Measurements from ENCODE around the gene SFMBT1. TPM values are rescaled to one million over a fixed set of nuclear protein-coding genes. Genes with fewer than 3 reads are reported as not detected.

The SFMBT1 gene
- total RNA-seq, 2 experiments from 2014 or later = 12.9 to 18.1 TPM

- POLR2A ChIA-PET = interaction anchor here (1.1 kb wide), 1 partner anchor 9 kb away, joined by 3 read pairs; no protein-coding TSS in a partner anchor
Observed at GRCh38 chr3:52967398-52967797, 78.5 kb downstream of the SFMBT1 start.

GRCh38 chr3:52962160-52962559 lies 83.7 kb downstream of the SFMBT1 start:
- POLR2A ChIA-PET = no interaction called here
- H3K9me2 ChIP-seq (ENCODE audit: insufficient read depth, low read length) = no peaks in the 10 kb centered on the region
- no peaks in the 10 kb centered on the region for H4K20me1 ChIP-seq (ENCODE audit: insufficient read depth, low read length)
- no peak overlapping the region for H2AFZ ChIP-seq (ENCODE audit: low read length)
- H3K79me2 ChIP-seq (ENCODE audit: insufficient read depth, low read depth, low read length) = no peaks in the 10 kb centered on the region
- BruUV-seq (replicated peaks) = no TSS peak
- H3K4me2 ChIP-seq (ENCODE audit: low read length) = no peak overlapping the region
- H3K9me3 ChIP-seq (ENCODE audit: low read length) = no peaks in the 10 kb centered on the region
- no peaks in the 10 kb centered on the region for H3K36me3 ChIP-seq (ENCODE audit: insufficient read depth, low read length)
- no peak for DNase-seq (ENCODE audit: low spot score)
- intact Hi-C loops (cut with micrococcal nuclease; ENCODE audit: unreplicated experiment) = no loop called here
- CTCF ChIA-PET (ENCODE audit: unreplicated experiment) = no interaction called here
- no peak overlapping the region for H3K4me3 ChIP-seq (ENCODE audit: low read depth, low read length, poor library complexity, severe bottlenecking)
- TF ChIP-seq EZH2phosphoT487 (IDR thresholded peaks at IDR 0.05; ENCODE audit: borderline replicate concordance, low read depth, low read length) (no peak), CTCF (conservative IDR thresholded peaks at IDR 0.05; ENCODE audit: low read length) (no peak)
- H3K27ac ChIP-seq (ENCODE audit: low read depth, low read length, poor library complexity, severe bottlenecking) = no peak overlapping the region
- peaks cover 11% of the 10 kb centered on the region for H3K4me1 ChIP-seq (ENCODE audit: insufficient read depth, low read length, poor library complexity, severe bottlenecking)

More at GRCh38 chr3:52967398-52967797, 78.5 kb downstream of the SFMBT1 start:
- BruUV-seq (replicated peaks) = no TSS peak
- no peaks in the 10 kb centered on the region for H3K4me1 ChIP-seq (ENCODE audit: insufficient read depth, low read length, poor library complexity, severe bottlenecking)
- no peaks in the 10 kb centered on the region for H3K79me2 ChIP-seq (ENCODE audit: insufficient read depth, low read depth, low read length)
- TF ChIP-seq EZH2phosphoT487 (IDR thresholded peaks at IDR 0.05; ENCODE audit: borderline replicate concordance, low read depth, low read length) (no peak), CTCF (conservative IDR thresholded peaks at IDR 0.05; ENCODE audit: low read length) (no peak)
- CTCF ChIA-PET (ENCODE audit: unreplicated experiment) = no interaction called here
- H3K4me2 ChIP-seq (ENCODE audit: low read length) = no peak overlapping the region
- H3K27ac ChIP-seq (ENCODE audit: low read depth, low read length, poor library complexity, severe bottlenecking) = no peak overlapping the region
- H3K9me3 ChIP-seq (ENCODE audit: low read length) = no peaks in the 10 kb centered on the region
- H4K20me1 ChIP-seq (ENCODE audit: insufficient read depth, low read length) = no peaks in the 10 kb centered on the region
- no peak for DNase-seq (ENCODE audit: low spot score)
- no peak overlapping the region for H2AFZ ChIP-seq (ENCODE audit: low read length)
- intact Hi-C loops (cut with micrococcal nuclease; ENCODE audit: unreplicated experiment) = no loop called here
- no peak overlapping the region for H3K4me3 ChIP-seq (ENCODE audit: low read depth, low read length, poor library complexity, severe bottlenecking)
- no peaks in the 10 kb centered on the region for H3K9me2 ChIP-seq (ENCODE audit: insufficient read depth, low read length)
- H3K36me3 ChIP-seq (ENCODE audit: insufficient read depth, low read length) = no peaks in the 10 kb centered on the region

GRCh38 chr3:52959773-52960172 lies 86.1 kb downstream of the SFMBT1 start:
- DNase-seq (ENCODE audit: low spot score) = no peak
- Histone ChIP-seq H3K36me3 (ENCODE audit: insufficient read depth, low read length) (no peaks in the 10 kb centered on the region), H2AFZ (ENCODE audit: low read length) (no peak overlapping the region), H3K4me1 (ENCODE audit: insufficient read depth, low read length, poor library complexity, severe bottlenecking) (peaks cover 26% of the 10 kb centered on the region), H3K9me2 (ENCODE audit: insufficient read depth, low read length) (no peaks in the 10 kb centered on the region), H3K27ac (ENCODE audit: low read depth, low read length, poor library complexity, severe bottlenecking) (no peak overlapping the region), H3K4me2 (ENCODE audit: low read length) (no peak overlapping the region), H3K9me3 (ENCODE audit: low read length) (no peaks in the 10 kb centered on the region), H3K4me3 (ENCODE audit: low read depth, low read length, poor library complexity, severe bottlenecking) (no peak overlapping the region), H3K79me2 (ENCODE audit: insufficient read depth, low read depth, low read length) (no peaks in the 10 kb centered on the region), H4K20me1 (ENCODE audit: insufficient read depth, low read length) (no peaks in the 10 kb centered on the region)
- POLR2A ChIA-PET = interaction anchor here (1.0 kb wide), 1 partner anchor 48 kb away, joined by 3 read pairs; no protein-coding TSS in a partner anchor
- BruUV-seq (replicated peaks) = no TSS peak
- CTCF ChIA-PET (ENCODE audit: unreplicated experiment) = no interaction called here
- no peak for TF ChIP-seq EZH2phosphoT487 (IDR thresholded peaks at IDR 0.05; ENCODE audit: borderline replicate concordance, low read depth, low read length)
- 0 out of 2 replicates have a peak, but pooled peaks have one; percentile 19 for TF ChIP-seq CTCF (conservative IDR thresholded peaks at IDR 0.05; ENCODE audit: low read length)
- intact Hi-C loops (cut with micrococcal nuclease; ENCODE audit: unreplicated experiment) = no loop called here

All from OCI-LY7 (cell line).